HG03460 (cell line): Measurements from ENCODE around the gene DNAJC1.

Experiments used
- ATAC-seq: cut with Tn5 transposase; IDR thresholded peaks from one replicate; pipeline ENCODE4 v1.9.1; 2021; ENCODE audit not compliant: unreplicated experiment

The DNAJC1 gene

DNA sequence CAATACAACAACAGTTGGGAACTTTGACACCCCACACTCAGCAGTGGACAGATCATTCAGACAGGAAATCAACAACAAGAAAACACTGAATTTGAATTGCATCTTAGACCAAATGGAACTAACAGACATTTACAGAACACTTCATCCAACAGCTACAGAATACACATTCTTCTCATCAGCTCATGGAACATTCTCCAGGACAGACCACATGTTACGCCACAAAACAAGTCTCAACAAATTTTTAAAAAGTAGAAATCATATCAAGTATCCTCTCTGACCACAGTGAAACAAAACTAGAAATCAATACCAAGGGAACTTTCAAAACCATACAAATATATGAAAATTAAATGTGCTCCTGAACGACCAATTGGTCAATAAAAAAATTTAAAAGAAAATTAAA is 212.3 kb downstream of the DNAJC1 start:
- ATAC-seq, result no peak

DNA sequence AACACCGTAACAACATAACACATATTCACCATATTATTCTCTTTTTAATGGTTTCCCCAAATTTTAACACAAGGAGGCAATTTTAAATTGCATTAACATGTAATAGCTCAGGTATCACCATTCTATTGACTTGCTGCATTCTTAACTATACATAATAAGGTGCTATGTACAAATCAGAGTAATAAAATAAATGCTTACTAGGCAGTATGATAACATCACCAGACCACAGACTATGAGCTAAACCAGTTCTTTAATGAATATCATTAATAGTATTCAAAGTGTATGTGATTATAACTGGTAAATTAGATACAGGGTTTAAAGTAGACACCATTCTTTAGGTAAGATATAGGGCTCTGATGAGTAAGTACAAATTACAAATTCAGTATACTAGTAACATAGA is 226.6 kb downstream of the DNAJC1 start:
- no peak for ATAC-seq

DNA sequence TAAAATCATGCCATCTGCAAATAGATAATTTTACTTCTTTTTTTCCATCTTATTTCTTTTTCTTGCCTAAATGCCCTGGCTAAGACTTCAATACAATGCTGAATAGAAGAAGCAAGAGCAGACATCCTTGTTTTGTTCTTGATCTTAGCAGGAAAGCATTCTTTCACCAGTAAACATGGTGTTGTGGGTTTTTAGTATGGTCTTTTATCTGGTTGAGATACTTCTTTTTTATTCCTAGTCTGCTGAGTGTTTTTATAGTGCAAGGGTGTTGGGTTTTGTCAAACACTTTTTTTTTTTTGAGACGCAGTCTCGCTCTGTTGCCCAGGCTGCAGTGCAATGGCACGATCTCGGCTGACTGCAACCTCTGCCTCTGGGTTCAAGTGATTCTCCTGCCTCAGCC is 232.3 kb downstream of the DNAJC1 start:
- no peak for ATAC-seq

DNA sequence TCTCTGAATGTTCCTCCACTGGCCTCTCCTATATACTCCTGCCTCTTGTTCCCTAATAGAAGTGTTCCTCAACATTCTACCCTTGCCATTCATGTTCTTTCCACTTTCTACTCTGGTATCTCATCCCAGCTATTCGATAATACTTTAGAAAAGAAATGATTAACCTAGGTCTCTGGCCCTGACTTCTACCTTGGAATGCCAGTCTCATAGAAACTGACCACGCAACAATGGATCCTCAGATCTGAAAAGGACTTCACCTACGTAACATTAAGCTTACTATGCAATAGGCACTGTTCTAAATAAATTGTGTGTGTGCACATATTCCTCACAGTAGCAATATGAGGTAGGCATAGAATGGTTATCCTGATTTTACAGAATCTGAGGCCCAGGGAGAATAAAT is 234.5 kb downstream of the DNAJC1 start:
- no peak for ATAC-seq

DNA sequence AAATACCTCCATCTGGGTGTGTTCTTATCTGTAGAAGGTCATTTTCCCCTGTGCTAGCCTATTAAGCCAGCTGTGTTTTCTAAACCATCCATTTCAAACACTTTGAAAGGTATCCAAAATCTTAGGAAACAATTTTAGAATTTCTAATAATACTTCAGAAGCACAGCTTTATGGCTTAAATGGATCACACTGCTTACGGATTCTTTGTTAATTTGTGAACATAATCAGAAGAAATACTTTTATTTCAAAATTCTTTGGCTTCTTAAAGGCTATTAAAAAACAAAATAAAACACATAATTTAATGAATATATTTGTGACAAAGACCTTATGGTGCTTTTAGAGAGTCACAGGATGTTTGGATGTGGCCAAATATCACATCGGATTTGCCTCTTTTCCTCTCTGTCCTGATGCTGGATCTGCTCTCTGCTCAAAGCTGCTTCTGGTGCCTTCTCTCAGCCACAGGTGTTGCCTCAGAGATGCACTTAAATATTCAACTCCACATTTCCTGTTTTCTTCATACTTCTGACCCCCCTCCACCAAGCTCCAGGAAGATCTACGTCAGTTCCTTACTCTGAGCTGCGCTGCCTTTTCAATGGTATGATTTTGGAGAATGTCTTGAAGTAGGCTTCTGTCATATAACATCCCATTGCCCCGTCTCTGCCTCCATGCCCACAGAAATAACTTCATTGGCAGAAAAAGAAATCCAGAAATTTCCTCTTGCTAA is 238.9 kb downstream of the DNAJC1 start:
- no peak for ATAC-seq

DNA sequence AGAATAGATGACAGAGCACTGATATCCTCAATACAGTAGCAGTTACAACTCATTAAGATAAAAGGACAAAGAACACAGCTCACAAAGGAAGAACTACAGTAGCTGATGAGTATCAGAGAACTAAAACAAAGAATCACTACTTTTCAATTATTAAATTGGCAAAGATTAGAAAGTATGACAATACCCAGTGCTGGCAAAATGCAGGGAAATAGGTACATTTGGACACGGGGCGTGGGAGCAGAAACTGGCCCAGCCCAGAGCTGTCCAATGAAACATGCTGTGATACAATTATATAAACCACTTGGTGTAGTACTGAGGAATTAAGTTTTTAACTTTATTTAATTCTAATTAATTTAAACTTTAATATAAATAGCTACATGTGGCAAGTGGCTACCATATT is 243.2 kb downstream of the DNAJC1 start:
- ATAC-seq, result no peak

DNA sequence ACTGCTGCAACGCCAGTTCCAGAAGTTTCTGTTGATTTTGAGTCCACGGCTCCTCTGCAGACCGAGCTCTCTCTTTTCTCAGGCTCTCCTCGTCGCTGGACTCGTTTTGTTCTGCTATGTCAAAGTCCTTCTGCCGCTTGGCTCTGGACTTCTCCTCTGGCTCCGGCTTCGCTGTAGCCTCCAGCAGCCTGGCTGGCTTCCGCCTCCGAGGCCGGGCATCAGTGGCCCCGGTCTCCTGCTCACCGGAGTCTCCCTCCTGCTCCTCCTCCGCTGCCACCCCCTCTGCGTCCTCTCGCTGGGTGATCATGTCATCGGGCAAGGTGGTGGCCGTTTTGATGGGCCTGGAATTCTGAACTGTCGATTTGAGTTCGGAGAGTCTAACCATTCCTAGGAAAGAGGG is 244.3 kb downstream of the DNAJC1 start:
- no peak for ATAC-seq

DNA sequence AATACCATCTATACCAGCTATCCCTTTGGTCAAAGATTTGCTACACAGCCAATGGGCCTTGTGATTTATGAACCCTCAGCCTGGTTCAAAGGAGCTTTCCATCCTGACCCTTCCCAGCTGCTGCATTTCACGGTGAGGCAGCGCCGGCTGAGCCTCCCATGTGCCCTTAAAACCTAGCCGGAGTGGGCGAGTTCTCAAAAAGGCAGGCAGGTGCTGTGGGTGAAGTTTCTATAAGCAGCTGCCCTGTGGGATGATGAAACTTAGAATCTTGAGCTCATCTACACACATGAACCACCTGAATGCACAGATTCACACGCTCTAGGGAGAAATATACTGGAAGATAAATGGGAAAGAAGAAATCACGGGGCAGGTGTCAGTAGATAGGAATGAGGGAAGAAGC is 244.8 kb downstream of the DNAJC1 start:
- ATAC-seq, result no peak

DNA sequence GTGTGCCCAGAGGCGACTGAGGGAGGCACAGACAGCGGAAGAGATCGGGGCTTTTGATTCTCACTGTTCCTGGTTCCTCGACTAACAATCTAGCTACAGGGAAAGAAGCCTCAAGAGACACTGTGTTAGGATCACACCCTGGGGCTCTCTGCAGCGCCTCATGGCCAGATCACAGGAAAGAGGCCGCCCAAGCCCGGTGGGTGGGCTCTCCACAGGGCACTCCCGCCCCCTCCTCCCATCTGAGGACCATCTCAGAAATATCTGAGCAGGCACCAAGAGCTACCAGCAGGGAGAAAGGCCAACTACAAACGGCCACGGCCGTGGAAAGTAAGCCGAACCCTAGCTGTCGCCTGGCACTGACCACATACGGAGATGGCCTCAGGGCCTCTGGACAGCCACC is 245.3 kb downstream of the DNAJC1 start:
- no peak for ATAC-seq

DNA sequence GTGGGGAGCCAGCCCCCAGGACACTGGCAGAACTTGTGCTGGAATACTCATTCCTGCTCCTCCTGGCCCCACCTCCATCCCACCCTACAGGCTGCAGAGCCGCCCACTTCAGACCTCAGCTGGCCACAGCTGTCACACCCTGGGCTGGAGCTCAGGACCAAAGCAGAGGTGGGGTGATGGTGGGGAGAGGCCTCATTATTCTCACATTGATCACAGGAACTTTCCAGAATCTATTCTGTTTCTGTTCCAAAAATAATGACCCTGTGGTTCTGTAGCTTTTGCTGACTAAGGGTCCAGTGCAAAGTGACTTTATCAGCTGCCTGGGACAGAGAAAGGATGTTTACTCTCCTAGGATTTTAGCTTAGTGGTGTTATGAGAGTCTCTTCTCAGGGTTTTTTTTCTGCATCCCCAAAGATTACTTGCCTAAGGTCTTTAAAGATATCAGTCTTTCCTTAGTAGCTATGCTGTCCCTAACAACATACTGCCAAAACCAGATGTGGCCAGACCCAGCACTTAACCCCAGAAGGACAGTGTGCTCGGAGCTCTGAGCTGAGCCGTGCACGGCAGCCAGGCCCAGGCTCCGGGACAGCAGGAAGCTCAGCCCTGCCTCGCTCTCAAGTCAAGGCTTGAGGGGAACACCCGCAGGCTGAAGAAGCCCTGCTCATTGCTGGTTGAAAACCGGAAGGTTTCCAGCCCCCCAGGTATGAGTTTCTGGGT is 246.2 kb downstream of the DNAJC1 start:
- ATAC-seq, result no peak

DNA sequence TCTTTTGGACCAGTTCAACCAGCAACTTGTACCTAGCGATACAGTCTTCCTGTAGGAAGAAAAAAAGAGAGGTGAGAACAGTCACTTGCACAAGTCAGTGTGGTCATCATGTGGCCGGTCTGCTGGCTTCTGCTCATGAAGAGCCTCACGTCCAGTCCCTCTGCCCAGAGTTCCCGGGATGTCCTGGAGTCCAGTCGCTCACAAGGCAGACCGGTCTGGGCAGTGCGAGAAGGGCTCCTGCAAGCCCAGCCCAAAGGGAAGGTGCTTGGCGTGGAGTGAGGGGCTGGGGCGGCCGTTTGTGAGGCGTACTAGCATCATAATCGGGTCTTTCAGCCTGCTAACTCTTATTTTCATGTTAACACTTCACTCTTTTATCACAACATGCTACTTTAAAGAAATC is 246.8 kb downstream of the DNAJC1 start:
- no peak for ATAC-seq

DNA sequence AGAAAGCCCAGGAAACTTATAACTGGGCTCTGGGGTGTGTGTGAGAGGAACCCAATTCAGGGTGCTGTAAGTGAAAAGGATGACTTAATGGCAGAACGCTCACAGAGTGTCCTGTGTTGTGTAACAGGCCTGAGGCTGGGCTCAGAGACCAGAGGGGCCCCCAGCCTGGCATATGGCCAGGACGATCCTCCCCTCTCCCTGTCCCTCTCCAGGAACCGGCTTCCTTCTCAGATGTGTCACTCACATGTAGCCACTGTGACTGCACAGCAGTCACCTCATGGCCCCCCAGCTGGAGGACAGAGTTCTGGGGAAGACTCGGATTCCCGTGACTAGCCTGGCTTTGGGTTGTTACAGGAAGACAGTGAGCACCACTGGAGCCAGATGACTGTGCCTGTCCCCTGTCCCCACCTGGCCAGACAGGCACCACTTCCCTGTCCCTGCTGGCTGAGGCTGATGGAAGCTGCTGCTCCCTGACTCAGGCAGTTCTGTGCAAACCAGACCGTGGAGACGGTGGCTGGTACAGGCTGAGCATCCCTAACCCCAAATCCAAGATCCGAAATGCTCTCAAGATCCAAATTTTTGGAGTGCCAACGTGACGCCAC is 249.0 kb downstream of the DNAJC1 start:
- no peak for ATAC-seq

DNA sequence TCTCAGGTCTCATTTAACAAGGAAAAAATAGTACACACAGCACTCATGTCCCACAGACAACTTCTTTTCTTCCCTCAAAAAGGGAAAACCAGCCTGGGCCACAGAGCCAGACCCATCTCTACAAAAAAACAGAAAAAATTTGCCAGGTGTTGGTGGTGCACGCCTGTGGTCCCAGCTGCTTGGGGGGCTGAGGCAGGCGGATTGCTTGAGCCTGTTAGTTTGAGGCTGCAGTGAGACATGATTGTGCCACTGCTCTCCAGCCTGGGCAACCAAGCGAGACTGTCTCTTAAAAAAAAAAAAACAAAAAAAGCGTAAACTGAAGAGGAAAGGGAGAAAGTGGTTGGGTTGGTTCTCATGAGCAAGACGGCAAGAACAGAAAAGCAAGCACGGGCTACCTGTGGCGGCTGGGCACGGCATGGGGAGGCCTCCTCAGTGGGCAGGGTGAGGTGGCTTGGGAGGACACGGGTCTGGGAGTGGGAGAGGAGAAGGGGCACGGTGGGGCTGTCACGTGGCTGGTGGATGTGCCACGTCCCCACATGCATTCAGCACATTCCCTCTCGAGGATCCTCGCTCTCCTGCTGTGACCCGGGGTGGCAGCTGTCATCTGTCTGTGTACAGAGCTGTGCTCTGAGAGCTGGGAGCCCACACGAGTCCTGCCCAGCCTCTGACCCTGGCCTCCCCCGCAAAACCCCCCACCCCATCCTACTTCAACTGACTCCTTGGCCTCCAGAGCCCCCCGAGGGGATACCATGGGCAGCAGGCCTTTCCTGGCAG is 249.8 kb downstream of the DNAJC1 start:
- no peak for ATAC-seq

DNA sequence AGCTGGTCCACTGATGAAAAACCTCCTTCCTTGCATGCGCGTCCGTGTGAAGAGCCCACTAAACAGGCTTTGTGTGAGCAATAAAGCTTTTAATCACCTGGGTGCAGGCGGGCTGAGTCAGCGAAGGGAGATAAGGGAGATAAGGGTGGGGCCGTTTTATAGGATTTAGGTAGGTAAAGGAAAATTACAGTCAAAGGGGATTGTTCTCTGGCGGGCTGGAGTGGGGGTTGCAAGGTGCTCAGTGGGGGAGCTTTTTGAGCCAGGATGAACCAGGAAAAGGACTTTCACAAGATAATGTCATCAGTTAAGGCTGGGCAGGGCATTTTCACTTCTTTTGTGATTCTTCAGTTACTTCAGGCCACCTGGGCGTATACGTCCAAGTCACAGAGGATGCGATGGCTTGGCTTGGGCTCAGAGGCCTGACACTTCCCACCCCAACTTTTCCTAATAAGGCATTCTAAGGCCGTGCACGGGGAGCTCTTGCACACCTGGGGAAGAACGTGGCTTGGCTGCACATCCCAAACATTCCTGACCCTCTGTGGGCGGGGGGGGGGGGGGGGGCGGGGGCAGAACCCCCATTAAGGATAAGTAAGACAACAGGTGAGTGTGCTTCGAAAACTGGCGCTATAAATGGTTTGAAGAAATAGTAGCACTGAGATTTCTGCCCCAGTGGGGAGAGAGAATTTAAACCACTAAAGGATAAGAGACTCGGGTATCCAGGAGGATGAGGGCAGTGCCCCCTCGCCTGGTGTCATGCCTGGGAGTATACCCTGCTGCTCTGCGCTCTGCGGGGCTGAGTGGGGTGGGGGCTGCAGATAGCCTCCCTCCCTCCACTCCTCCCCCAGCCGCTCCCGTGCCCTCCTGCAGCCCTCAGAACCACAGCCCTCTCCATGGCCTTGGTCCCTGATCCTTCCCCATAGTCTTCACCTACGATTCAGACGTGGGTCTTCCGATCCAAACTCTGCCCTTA is 251.9 kb downstream of the DNAJC1 start:
- ATAC-seq, result no peak

DNA sequence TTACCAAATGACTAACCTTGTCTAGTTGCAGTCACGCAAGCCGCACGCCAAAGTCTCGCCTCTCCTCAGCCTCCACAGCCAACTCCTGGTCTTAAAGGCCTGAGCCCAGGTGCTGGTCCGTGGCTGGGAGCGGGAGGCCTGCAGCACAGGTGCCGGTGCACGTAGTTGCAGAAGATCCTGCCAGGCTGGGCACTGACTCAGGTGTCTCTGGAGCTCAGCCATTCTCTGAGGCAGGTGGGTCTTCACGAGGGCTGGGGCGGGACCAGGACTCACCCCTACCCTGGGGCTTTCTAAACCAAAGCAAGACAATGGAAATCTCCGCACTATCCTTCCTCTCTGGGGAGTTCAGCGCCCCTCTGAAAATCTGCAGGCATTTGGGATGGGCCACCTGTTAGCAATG is 253.1 kb downstream of the DNAJC1 start:
- ATAC-seq, result no peak

DNA sequence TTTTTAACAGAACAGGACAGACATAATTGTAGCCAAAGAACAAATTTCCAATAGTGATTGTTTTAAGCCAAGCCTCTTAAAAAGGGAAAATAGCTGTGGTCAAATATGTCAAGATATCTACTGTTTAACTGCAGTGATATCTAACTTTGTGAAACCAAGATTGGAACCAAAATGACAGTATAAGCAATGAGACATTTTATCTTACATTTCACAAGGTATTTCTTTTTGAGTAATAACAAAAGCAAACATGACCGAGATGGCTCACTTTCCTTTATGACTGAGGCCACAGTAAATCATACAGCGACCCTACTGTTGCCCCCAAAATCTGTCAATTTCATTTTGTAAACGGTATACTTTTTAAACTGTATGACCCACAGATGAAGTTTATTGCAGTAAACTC is 253.7 kb downstream of the DNAJC1 start:
- ATAC-seq, result no peak

DNA sequence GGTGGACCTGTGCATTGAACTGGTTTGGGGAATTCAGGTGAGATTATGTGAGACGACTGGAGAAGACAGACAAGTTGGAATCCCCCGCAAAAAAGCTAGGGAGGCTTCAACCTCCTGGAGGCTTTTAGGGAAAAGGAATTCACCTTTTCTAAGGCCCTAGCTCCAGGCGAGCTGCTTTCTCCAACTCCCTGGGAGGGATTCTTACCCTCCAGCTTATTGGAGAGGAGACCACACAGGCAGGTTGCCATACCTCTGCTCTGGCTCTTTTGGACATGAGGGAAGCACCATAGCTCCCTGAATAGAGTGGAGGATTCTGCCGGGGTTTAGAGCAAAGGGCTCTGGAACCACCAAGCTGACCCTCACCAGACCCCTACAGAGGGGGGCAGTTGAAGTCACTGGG is 255.7 kb downstream of the DNAJC1 start:
- ATAC-seq, result no peak

DNA sequence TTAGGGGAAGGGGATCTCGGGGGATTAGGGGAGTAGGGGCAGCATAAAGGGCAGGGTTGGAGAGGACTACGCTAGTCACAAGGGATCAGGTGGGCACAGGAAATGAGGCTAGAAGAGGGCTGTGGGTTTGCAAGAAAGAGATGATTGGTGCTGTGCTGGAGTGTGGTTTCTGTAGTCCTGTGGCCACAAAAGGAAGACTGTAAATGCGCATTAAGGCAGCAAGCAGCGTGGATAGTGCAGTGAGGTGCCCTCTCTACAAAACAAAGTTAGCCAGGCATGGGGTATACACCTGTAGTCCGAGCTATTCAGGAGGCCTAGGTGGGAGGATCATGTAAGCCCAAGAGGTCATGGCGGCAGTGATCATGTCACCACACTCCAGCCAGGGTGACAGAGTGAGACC is 257.4 kb downstream of the DNAJC1 start:
- ATAC-seq, result no peak

DNA sequence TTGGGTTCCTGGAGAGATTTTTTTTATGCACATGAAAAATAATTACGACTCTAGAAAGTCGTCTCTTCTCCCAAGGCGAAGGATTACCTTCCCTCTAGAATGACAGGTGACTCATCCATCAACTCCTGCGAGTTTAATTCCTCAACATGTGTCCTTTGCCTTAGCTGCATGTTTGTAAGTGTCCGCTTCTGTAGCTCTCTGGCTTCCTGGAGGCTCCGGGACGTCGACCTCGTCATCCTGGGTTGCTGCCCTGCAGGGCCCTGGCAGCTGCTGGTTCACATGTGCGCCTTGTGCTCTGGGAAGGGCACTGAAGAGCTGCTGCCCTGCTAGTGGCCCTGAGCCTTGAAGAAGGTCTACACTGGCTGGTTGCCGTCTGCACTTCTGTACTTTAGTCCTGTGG is 259.3 kb downstream of the DNAJC1 start:
- no peak for ATAC-seq

DNA sequence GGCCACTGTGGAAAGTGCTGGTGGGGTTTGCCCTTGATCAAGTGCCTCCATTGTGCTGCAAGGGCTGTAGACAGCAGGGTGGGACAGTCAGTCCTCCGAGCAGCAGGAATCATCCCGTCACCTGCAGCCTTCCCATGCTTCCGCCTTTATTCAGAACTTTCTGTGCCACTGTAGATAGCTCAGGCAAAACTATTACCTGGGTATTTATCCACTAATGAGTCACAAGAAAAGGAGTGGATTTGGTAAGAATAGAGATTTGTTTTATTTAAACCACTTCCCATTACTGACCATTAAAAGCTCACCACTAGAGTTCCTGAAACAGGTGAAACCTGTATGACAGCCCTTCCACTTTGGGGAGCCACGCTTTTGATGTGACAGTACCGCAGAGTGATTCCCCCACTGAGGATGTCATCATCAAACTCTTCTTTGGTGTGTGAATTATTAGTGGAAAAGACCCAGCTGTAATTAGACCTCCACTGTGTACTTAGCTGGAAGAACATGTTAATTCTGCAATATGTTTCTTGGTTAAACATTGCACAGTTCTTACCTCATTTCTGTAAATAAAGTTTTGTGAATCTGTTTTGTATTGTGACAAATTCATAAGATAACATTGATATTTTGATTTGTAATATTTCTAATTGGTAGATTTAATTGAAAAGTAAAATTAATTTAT is 260.7 kb downstream of the DNAJC1 start:
- ATAC-seq, result no peak
